ENCODE results near the gene CHN1.

The CHN1 gene

DNA sequence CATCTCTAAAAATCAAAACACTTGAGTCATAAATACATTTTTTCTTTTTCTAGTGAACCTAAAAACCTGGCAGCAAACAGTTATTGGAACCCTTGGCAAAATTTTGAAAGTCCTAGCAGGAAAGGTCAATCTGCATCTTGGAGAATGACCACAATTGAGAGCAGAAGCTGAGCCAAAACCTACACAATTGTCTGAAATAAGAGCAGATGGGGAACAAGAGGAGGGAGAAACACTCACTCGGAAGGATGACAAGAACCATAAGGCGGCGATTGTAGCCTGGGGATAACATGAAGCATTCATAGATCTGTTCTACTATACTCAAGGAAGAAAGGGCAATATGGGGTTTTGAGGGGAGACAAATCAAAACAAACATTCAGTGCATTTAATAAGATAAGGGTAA, 117.0 kb downstream of the CHN1 start:
- no peak overlapping the region for H3K27ac ChIP-seq
- TF ChIP-seq, protein P1, sequence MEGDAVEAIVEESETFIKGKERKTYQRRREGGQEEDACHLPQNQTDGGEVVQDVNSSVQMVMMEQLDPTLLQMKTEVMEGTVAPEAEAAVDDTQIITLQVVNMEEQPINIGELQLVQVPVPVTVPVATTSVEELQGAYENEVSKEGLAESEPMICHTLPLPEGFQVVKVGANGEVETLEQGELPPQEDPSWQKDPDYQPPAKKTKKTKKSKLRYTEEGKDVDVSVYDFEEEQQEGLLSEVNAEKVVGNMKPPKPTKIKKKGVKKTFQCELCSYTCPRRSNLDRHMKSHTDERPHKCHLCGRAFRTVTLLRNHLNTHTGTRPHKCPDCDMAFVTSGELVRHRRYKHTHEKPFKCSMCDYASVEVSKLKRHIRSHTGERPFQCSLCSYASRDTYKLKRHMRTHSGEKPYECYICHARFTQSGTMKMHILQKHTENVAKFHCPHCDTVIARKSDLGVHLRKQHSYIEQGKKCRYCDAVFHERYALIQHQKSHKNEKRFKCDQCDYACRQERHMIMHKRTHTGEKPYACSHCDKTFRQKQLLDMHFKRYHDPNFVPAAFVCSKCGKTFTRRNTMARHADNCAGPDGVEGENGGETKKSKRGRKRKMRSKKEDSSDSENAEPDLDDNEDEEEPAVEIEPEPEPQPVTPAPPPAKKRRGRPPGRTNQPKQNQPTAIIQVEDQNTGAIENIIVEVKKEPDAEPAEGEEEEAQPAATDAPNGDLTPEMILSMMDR (conservative IDR thresholded peaks at IDR 0.05) = no peak

GRCh38 chr2:174882416-174882815, 122.8 kb downstream of the CHN1 start:
- TF ChIP-seq, protein P1 (conservative IDR thresholded peaks at IDR 0.05) = no peak
- H3K27ac ChIP-seq = no peak overlapping the region

DNA sequence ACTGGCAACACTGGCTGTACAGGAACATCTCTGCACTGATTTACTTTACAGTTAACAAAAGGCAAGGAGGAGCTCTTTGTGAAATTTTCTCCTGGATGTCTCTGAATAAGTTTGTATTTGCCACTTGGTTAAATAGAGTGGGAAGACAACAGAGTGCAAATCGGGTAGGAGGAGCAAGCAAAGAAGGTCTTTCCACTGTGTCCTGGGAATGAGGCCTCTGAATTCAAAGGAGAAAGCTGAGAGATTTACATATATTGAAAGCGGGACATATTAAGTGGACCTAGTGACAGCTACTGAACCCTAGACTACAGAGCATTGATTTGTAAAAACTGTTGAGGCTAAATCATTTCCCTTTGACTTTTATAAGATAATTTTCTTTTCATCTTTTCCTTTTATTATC, 123.5 kb downstream of the CHN1 start:
- H3K27ac ChIP-seq = no peak overlapping the region
- TF ChIP-seq, protein P1 (conservative IDR thresholded peaks at IDR 0.05) = no peak

DNA sequence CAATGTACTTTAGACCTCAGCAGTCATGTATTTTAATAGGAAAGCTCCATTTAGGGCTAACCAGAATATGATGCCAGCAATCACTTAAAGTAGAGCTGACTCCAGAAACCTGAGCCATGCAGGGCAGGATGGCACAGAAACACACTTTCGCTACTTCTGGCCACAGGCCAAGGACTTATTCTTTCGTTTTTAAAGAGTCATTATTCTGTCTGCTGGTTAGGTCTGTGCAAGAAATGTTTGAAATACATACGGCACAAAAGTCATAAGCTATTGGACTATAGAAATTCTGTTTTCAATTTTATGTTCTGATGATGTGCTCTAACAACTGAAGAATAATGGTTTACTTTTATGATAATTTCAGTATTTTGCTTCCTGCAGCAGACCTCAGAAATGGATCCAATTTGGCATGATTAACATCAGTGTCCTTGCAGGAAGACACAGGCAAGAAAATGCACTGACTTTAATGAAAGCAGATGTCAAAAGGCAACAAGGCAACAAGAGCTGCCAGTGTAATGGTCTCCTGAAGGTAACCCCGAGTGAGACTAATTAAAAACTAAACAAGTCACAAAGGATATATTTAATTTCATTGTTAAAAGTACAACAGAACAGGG, 126.5 kb downstream of the CHN1 start:
- peak overlapping the region; percentile 45 for H3K27ac ChIP-seq

DNA sequence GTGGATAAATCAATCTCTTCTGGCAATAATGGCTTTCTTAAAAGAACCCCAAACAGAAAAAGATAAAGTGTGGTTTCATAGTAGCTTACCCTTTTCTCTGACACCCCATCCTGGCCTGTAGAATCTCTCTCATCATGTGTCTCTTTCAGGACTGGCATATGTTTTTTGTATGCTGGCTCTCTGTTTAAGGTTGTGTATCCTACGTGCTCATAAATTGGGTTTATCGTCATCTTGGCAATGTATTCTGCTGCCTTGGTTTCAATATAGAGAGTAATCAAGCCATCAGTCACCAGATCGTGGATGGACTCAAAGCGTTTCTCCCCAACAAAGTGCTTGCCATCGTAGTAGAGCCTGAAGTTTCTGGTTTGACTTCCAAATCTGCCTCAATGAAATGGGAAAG, 127.4 kb downstream of the CHN1 start:
- H3K27ac ChIP-seq = peak overlapping the region; percentile 45
- TF ChIP-seq, protein P1 (conservative IDR thresholded peaks at IDR 0.05) = no peak

More for the DNA sequence above, 126.5 kb downstream of the CHN1 start:
- TF ChIP-seq, protein P1 (conservative IDR thresholded peaks at IDR 0.05) = no peak

GRCh38 chr2:174877301-174877700, 127.9 kb downstream of the CHN1 start:
- TF ChIP-seq, protein P1 (conservative IDR thresholded peaks at IDR 0.05) = no peak
- H3K27ac ChIP-seq = peak overlapping the region; percentile 45

DNA sequence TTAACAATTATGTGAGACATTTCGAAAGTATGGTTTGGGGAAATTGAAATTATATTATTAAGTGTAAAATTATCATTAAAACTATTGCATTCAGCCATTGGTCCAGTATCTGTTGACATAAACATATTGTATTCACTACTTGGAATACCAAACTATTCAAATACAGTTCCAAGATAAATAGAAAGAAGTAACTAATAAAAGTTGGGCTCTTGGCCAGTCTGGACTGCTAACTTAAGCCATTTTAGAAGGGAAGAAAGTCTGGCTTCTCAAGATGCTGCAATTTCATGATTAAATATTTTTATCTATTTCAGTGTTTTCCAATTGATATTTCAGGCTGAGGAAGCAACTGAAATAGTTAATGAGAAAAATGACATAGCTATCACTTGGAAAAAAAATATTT, 131.1 kb downstream of the CHN1 start:
- TF ChIP-seq, protein P1 (conservative IDR thresholded peaks at IDR 0.05) = no peak
- H3K27ac ChIP-seq = no peak overlapping the region

Measured in VCaP (cell line).